Erythroblast (primary cell): ENCODE measurements around the gene IKBIP.
"Not testable (repeated sequence)": the region's sequence is repeated elsewhere in the genome, so short reads cannot be mapped to it uniquely, and the experiment has no call there.

Source experiments
- DNase-seq, 2 experiments: peaks; one replicate each; lab custom pipeline; 2025; lab: John Stamatoyannopoulos, UW
- GATA1 ChIP-seq: IDR thresholded peaks from 2 replicates; pipeline ENCODE4 v1.6.1; 2011; ENCODE audit warnings: low read depth, mild to moderate bottlenecking, control low read depth, low read length, moderate library complexity
- POLR2A ChIP-seq: IDR thresholded peaks from 2 replicates; pipeline ENCODE4 v1.6.1; 2011; ENCODE audit warnings: mild to moderate bottlenecking, low read length

Gene IKBIP

GRCh38 chr12:98601924-98602323, 42.7 kb downstream of the IKBIP start:
- TF ChIP-seq GATA1 (no peak), POLR2A (no peak)
- no peak for DNase-seq

- not testable (repeated sequence) for DNase-seq
Measured at GRCh38 chr12:98597313-98597712, 47.3 kb downstream of the IKBIP start.

- no peak for TF ChIP-seq GATA1
- TF ChIP-seq POLR2A: no peak
Measured at GRCh38 chr12:98595243-98595988, 49.2 kb downstream of the IKBIP start.

GRCh38 chr12:98594050-98594835, 50.3 kb downstream of the IKBIP start:
- TF ChIP-seq POLR2A: no peak
- no peak for TF ChIP-seq GATA1
- DNase-seq: peak; percentile 81 to 88

More at GRCh38 chr12:98595243-98595988, 49.2 kb downstream of the IKBIP start:
- peak; percentile 50 to 63 for DNase-seq

GRCh38 chr12:98593351-98594049, 51.1 kb downstream of the IKBIP start, which contains the start of gene SLC25A3:
Gene SLC25A3, plus strand, starts transcription at chr12:98593686. Its CDS starts 293 bp downstream, at chr12:98593979.
- DNase-seq: peak; percentile 99 to 100
- TF ChIP-seq GATA1 (no peak), POLR2A (peak; percentile 97)

GRCh38 chr12:98592825-98593322, 51.7 kb downstream of the IKBIP start:
- DNase-seq: peak in 1 of 2 experiments; percentile 74
- TF ChIP-seq GATA1: no peak
- TF ChIP-seq POLR2A: no peak

- DNase-seq: peak; percentile 17 to 21
- TF ChIP-seq GATA1: no peak
- no peak for TF ChIP-seq POLR2A
Measured at GRCh38 chr12:98591209-98591608, 53.4 kb downstream of the IKBIP start.

GRCh38 chr12:98587084-98587483, 57.5 kb downstream of the IKBIP start:
- no peak for TF ChIP-seq POLR2A
- no peak for TF ChIP-seq GATA1

GRCh38 chr12:98582093-98582492, 62.5 kb downstream of the IKBIP start:
- TF ChIP-seq POLR2A (no peak), GATA1 (no peak)
- no peak for DNase-seq

More at GRCh38 chr12:98587084-98587483, 57.5 kb downstream of the IKBIP start:
- DNase-seq: no peak

- TF ChIP-seq POLR2A (no peak), GATA1 (no peak)
- no peak for DNase-seq
Measured at GRCh38 chr12:98581101-98581500, 63.5 kb downstream of the IKBIP start.

- no peak for TF ChIP-seq POLR2A
- TF ChIP-seq GATA1: no peak
- DNase-seq: no peak
Measured at GRCh38 chr12:98580695-98581094, 63.9 kb downstream of the IKBIP start.

GRCh38 chr12:98579835-98580234, 64.8 kb downstream of the IKBIP start:
- TF ChIP-seq POLR2A (no peak), GATA1 (no peak)
- no peak for DNase-seq

GRCh38 chr12:98579347-98579746, 65.2 kb downstream of the IKBIP start:
- TF ChIP-seq GATA1 (no peak), POLR2A (no peak)
- DNase-seq: no peak
